Measurements from ENCODE around the gene GALC. TPM values are rescaled to one million over a fixed set of nuclear protein-coding genes. Genes with fewer than 3 reads are reported as not detected.

GALC gene
- total RNA-seq, 1 experiment from 2014 or later, result 10.7 TPM

- Mint-ChIP-seq H3K36me3 (no peaks in the 10 kb centered on the region), H3K27me3 (ENCODE audit: low read depth) (no peaks in the 10 kb centered on the region; the same call in 1 of the 2 replicates), H3K4me1 (peaks cover 23% of the 10 kb centered on the region), H3K27ac (no peak overlapping the region), H3K4me3 (no peak overlapping the region), H3K9me3 (no peaks in the 10 kb centered on the region)
- POLR2A ChIA-PET, result no interaction called here
- TF ChIP-seq ZSCAN18 (CRISPR knock-in tag; IDR thresholded peaks at IDR 0.05) (no peak), RELA (CRISPR knock-in tag; IDR thresholded peaks at IDR 0.05; ENCODE audit: borderline replicate concordance) (no peak), USF2 (CRISPR knock-in tag; IDR thresholded peaks at IDR 0.05) (no peak), NFE2L1 (CRISPR knock-in tag; IDR thresholded peaks at IDR 0.05) (no peak), ATF1 (CRISPR knock-in tag; IDR thresholded peaks at IDR 0.05) (no peak), GRHL2 (CRISPR knock-in tag; IDR thresholded peaks at IDR 0.05; ENCODE audit: insufficient replicate concordance, severe bottlenecking) (no peak), HMGXB4 (CRISPR knock-in tag; IDR thresholded peaks at IDR 0.05) (no peak), HMGA2 (CRISPR knock-in tag; IDR thresholded peaks at IDR 0.05) (no peak), TEAD4 (CRISPR knock-in tag; IDR thresholded peaks at IDR 0.05) (no peak)
- TF ChIP-seq, protein P1, sequence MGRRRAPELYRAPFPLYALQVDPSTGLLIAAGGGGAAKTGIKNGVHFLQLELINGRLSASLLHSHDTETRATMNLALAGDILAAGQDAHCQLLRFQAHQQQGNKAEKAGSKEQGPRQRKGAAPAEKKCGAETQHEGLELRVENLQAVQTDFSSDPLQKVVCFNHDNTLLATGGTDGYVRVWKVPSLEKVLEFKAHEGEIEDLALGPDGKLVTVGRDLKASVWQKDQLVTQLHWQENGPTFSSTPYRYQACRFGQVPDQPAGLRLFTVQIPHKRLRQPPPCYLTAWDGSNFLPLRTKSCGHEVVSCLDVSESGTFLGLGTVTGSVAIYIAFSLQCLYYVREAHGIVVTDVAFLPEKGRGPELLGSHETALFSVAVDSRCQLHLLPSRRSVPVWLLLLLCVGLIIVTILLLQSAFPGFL (CRISPR knock-in tag; IDR thresholded peaks at IDR 0.05; ENCODE audit: borderline replicate concordance), result no peak
- DNase-seq (ENCODE audit: low spot score), result no peak
- ATAC-seq, result no peak
- CTCF ChIA-PET, result no interaction called here
Observed at GRCh38 chr14:87995500-87996290, 2.7 kb upstream of the GALC start.

- no peak for DNase-seq (ENCODE audit: low spot score)
- CTCF ChIA-PET, result no interaction called here
- Mint-ChIP-seq H3K4me3 (no peak overlapping the region), H3K9me3 (no peaks in the 10 kb centered on the region), H3K36me3 (no peaks in the 10 kb centered on the region), H3K4me1 (peaks cover 25% of the 10 kb centered on the region), H3K27me3 (ENCODE audit: low read depth) (no peaks in the 10 kb centered on the region; the same call in 1 of the 2 replicates), H3K27ac (no peak overlapping the region)
- POLR2A ChIA-PET, result no interaction called here
- ATAC-seq, result no peak
- TF ChIP-seq ZNF423 (CRISPR knock-in tag; IDR thresholded peaks at IDR 0.05) (no peak), SOX15 (CRISPR knock-in tag; IDR thresholded peaks at IDR 0.05) (no peak), MLX (CRISPR knock-in tag; IDR thresholded peaks at IDR 0.05) (no peak), IRF1 (CRISPR knock-in tag; IDR thresholded peaks at IDR 0.05) (no peak), GABPB1 (CRISPR knock-in tag; IDR thresholded peaks at IDR 0.05) (no peak), RELA (CRISPR knock-in tag; IDR thresholded peaks at IDR 0.05; ENCODE audit: borderline replicate concordance) (no peak), USF1 (CRISPR knock-in tag; IDR thresholded peaks at IDR 0.05) (no peak), ATF3 (CRISPR knock-in tag; conservative IDR thresholded peaks at IDR 0.05) (no peak), NFYB (CRISPR knock-in tag; conservative IDR thresholded peaks at IDR 0.05; ENCODE audit: low read depth) (no peak), NR2C2 (CRISPR knock-in tag; IDR thresholded peaks at IDR 0.05) (no peak), FOXJ3 (CRISPR knock-in tag; IDR thresholded peaks at IDR 0.05; ENCODE audit: borderline replicate concordance) (no peak), ZNF532 (CRISPR knock-in tag; IDR thresholded peaks at IDR 0.05; ENCODE audit: borderline replicate concordance) (no peak)
- TF ChIP-seq, protein P2, sequence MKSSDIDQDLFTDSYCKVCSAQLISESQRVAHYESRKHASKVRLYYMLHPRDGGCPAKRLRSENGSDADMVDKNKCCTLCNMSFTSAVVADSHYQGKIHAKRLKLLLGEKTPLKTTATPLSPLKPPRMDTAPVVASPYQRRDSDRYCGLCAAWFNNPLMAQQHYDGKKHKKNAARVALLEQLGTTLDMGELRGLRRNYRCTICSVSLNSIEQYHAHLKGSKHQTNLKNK (CRISPR knock-in tag; IDR thresholded peaks at IDR 0.05), result no peak
Observed at GRCh38 chr14:87994974-87995373, 2.0 kb upstream of the GALC start.

Data from WTC11 (cell line).